Nephron progenitor cell (in vitro differentiated cells): Measurements from ENCODE around the gene TNFRSF18.

Source experiments
- DNase-seq: peaks from one replicate; pipeline ENCODE4 v3.0.0; 2021
- H3K27ac Mint-ChIP-seq: 2 replicates; pipeline ENCODE4 v1.8.0; 2021; ENCODE audit warnings: mild to moderate bottlenecking, moderate library complexity, mixed read lengths
- H3K27me3 Mint-ChIP-seq: 2 replicates; pipeline ENCODE4 v1.8.0; 2021; ENCODE audit warnings: mild to moderate bottlenecking, low read depth, mixed read lengths; ENCODE audit not compliant: poor library complexity
- H3K36me3 Mint-ChIP-seq: 2 replicates; pipeline ENCODE4 v1.8.0; 2021; ENCODE audit warnings: low read depth, mixed read lengths
- H3K4me1 Mint-ChIP-seq: 2 replicates; pipeline ENCODE4 v1.8.0; 2021; ENCODE audit warnings: mixed read lengths
- H3K4me3 Mint-ChIP-seq: 2 replicates; pipeline ENCODE4 v1.8.0; 2021; ENCODE audit warnings: mild to moderate bottlenecking, moderate library complexity, mixed read lengths
- H3K9me3 Mint-ChIP-seq: 2 replicates; pipeline ENCODE4 v1.8.0; 2021; ENCODE audit warnings: mild to moderate bottlenecking, moderate library complexity, mixed read lengths
- CTCF ChIP-seq: fragments of 200-600 bp; sonication (generic); IDR thresholded peaks from 2 replicates; pipeline ENCODE4 v1.5.0; 2021; ENCODE audit warnings: antibody characterized with exemption

Gene TNFRSF18

GRCh38 chr1:1166642-1167397 is 39.6 kb downstream of the TNFRSF18 start:
- Mint-ChIP-seq H3K9me3 (no peaks in the 10 kb centered on the region), H3K36me3 (no peaks in the 10 kb centered on the region), H3K4me3 (no peak overlapping the region), H3K4me1 (peaks cover 30% of the 10 kb centered on the region), H3K27me3 (peaks cover 18% of the 10 kb centered on the region), H3K27ac (no peak overlapping the region)
- TF ChIP-seq CTCF = no peak
- peak; percentile 26 for DNase-seq

- Mint-ChIP-seq H3K36me3 (no peaks in the 10 kb centered on the region), H3K4me1 (peaks cover 30% of the 10 kb centered on the region), H3K27me3 (peaks cover 18% of the 10 kb centered on the region), H3K4me3 (peak overlapping the region; percentile 53), H3K9me3 (no peaks in the 10 kb centered on the region), H3K27ac (peak overlapping the region; percentile 45)
- DNase-seq = peak; percentile 18
- TF ChIP-seq CTCF = no peak
Measured at GRCh38 chr1:1165900-1166421, 40.4 kb downstream of the TNFRSF18 start.

GRCh38 chr1:1165485-1165884 is 40.9 kb downstream of the TNFRSF18 start:
- no peaks in the 10 kb centered on the region for H3K36me3 Mint-ChIP-seq
- H3K27me3 Mint-ChIP-seq = peaks cover 17% of the 10 kb centered on the region
- peak overlapping the region; percentile 45 for H3K27ac Mint-ChIP-seq
- DNase-seq = no peak
- peak overlapping the region; percentile 53 for H3K4me3 Mint-ChIP-seq
- H3K4me1 Mint-ChIP-seq = peaks cover 30% of the 10 kb centered on the region
- no peak for TF ChIP-seq CTCF
- no peaks in the 10 kb centered on the region for H3K9me3 Mint-ChIP-seq

- H3K4me1 Mint-ChIP-seq = peaks cover 24% of the 10 kb centered on the region
- no peak overlapping the region for H3K4me3 Mint-ChIP-seq
- peaks cover 11% of the 10 kb centered on the region for H3K27me3 Mint-ChIP-seq
- H3K36me3 Mint-ChIP-seq = no peaks in the 10 kb centered on the region
- DNase-seq = peak; percentile 39
- TF ChIP-seq CTCF = no peak
- no peak overlapping the region for H3K27ac Mint-ChIP-seq
- H3K9me3 Mint-ChIP-seq = no peaks in the 10 kb centered on the region
Measured at GRCh38 chr1:1164701-1165451, 41.5 kb downstream of the TNFRSF18 start.

GRCh38 chr1:1164361-1164700 is 42.1 kb downstream of the TNFRSF18 start:
- DNase-seq = no peak
- TF ChIP-seq CTCF = no peak
- peak overlapping the region; percentile 58 for H3K4me3 Mint-ChIP-seq
- H3K9me3 Mint-ChIP-seq = no peaks in the 10 kb centered on the region
- H3K27me3 Mint-ChIP-seq = peaks cover 10% of the 10 kb centered on the region
- peak overlapping the region; percentile 71 for H3K27ac Mint-ChIP-seq
- no peaks in the 10 kb centered on the region for H3K36me3 Mint-ChIP-seq
- peaks cover 23% of the 10 kb centered on the region for H3K4me1 Mint-ChIP-seq
